K562 (cell line): Measurements from ENCODE around the gene CLSTN2. TPM values are rescaled to one million over a fixed set of nuclear protein-coding genes. Genes with fewer than 3 reads are reported as not detected.

Source experiments
- ATAC-seq: fragments of 200-7000 bp; cut with Tn5 transposase; 3 replicates; pipeline ENCODE4 v1.9.1; 2020; ENCODE audit warnings: moderate library complexity
- BruUV-seq: library from RNA; stranded (reverse); fragments of 400-500 nt; replicated peaks from 2 replicates; lab custom pipeline; 2021; lab: Mats Ljungman, UMichigan
- CTCF ChIA-PET: fragments of 300-600 bp; formaldehyde crosslinking; extraction: SDS; loops from one replicate; lab custom pipeline; 2021; ENCODE audit warnings: low intra/inter-chr PET ratio; lab: Yijun Ruan, JAX
- POLR2A ChIA-PET: fragments of 300-600, 350-650 bp; sonication (Branson Sonifier 250); formaldehyde crosslinking; extraction: SDS; loops from one replicate; lab custom pipeline; 2021; ENCODE audit warnings: antibody characterized with exemption, inconsistent platforms; lab: Yijun Ruan, JAX
- DNase-seq, 4 experiments: peaks; one replicate each; pipeline versions ENCODE4 v3.0.0 to v3.0.0-alpha.2; 2011 to 2018; ENCODE audit warnings: low spot score in 3 of 4, mixed read lengths in 3 of 4; ENCODE audit errors: extremely low read depth in 1 of 4
- FAIRE-seq: peaks from 2 replicates; lab custom pipeline; 2011; peaks lifted over from hg19 to GRCh38; lab: Jason Lieb, UNC
- H2AFZ ChIP-seq: 2 replicates; pipeline ENCODE4 v1.6.0; 2011; ENCODE audit warnings: low read depth, low read length, control low read depth, inconsistent platforms
- H3K27ac ChIP-seq: fragments of 200-600 bp; 3 replicates; pipeline ENCODE4 v1.8.0; 2011; ENCODE audit warnings: low read depth, mild to moderate bottlenecking, control low read depth, inconsistent platforms, low read length, moderate library complexity, mixed read lengths; ENCODE audit errors: extremely low read depth
- H3K27me3 ChIP-seq, 2 experiments: fragments of 300-600 bp in 1 of 2; 2 replicates in 1 of 2; 3 replicates in 1 of 2; pipeline versions ENCODE4 v1.6.0 to v1.8.0; 2011; ENCODE audit warnings: inconsistent platforms in 2 of 2, low read length in 2 of 2, mild to moderate bottlenecking in 1 of 2, mixed read lengths in 1 of 2, moderate library complexity in 1 of 2; ENCODE audit not compliant: control insufficient read depth in 2 of 2, insufficient read depth in 2 of 2
- H3K36me3 ChIP-seq: fragments of 300-600 bp; 3 replicates; pipeline ENCODE4 v1.8.0; 2011; ENCODE audit warnings: mild to moderate bottlenecking, low read length, inconsistent platforms; ENCODE audit not compliant: control insufficient read depth, insufficient read depth
- H3K4me1 ChIP-seq, 2 experiments: fragments of 200-600 bp in 1 of 2; replicated peaks in 1 of 2; 2 replicates in 1 of 2; 3 replicates in 1 of 2; pipeline versions ENCODE4 v1.5.1 to v1.8.0; 2011; ENCODE audit warnings: inconsistent platforms in 2 of 2, low read length in 2 of 2, mild to moderate bottlenecking in 1 of 2, mixed read lengths in 1 of 2, moderate library complexity in 1 of 2; ENCODE audit not compliant: control insufficient read depth in 2 of 2, insufficient read depth in 2 of 2
- H3K4me2 ChIP-seq: 2 replicates; pipeline ENCODE4 v1.6.1; 2011; ENCODE audit warnings: low read length, control low read depth, inconsistent platforms, mixed read lengths; ENCODE audit not compliant: insufficient read depth
- H3K4me3 ChIP-seq: fragments of 200-600 bp; sonication (generic), shearing (Covaris generic); 2 replicates; pipeline ENCODE4 v1.5.1; 2016; ENCODE audit warnings: control low read depth, inconsistent platforms
- H3K79me2 ChIP-seq: fragments of 200-600 bp; 3 replicates; pipeline ENCODE4 v1.8.0; 2011; ENCODE audit warnings: low read length, inconsistent platforms; ENCODE audit not compliant: control insufficient read depth, insufficient read depth
- H3K9ac ChIP-seq, 2 experiments: 2 replicates each; pipeline versions ENCODE4 v1.6.0 to v1.6.1; 2011; ENCODE audit warnings: low read depth in 2 of 2, low read length in 2 of 2, control low read depth in 1 of 2, inconsistent platforms in 1 of 2, mild to moderate bottlenecking in 1 of 2, mixed read lengths in 1 of 2; ENCODE audit not compliant: insufficient read depth in 1 of 2
- H3K9me1 ChIP-seq: one replicate; pipeline ENCODE4 v1.6.0; 2011; ENCODE audit warnings: inconsistent platforms, mild to moderate bottlenecking, low read length, moderate library complexity; ENCODE audit not compliant: control insufficient read depth, insufficient read depth
- H3K9me3 ChIP-seq: replicated peaks from 2 replicates; pipeline ENCODE4 v1.5.1; 2011; ENCODE audit warnings: low read depth, low read length, inconsistent platforms; ENCODE audit not compliant: control insufficient read depth, insufficient read depth
- H4K20me1 ChIP-seq: replicated peaks from 2 replicates; pipeline ENCODE4 v1.6.1; 2011; ENCODE audit warnings: low read length, inconsistent platforms, mixed read lengths; ENCODE audit not compliant: control insufficient read depth, insufficient read depth
- CAMTA2 ChIP-seq: fragments of 250-450 bp; sonication (Bioruptor Pico); conservative IDR thresholded peaks from 2 replicates; pipeline ENCODE4 v1.5.1; 2022
- ESRRB ChIP-seq: fragments of 250-450 bp; sonication (Bioruptor Pico); IDR thresholded peaks from 2 replicates; pipeline ENCODE4 v1.5.0; 2020; ENCODE audit warnings: mild to moderate bottlenecking, moderate library complexity, borderline replicate concordance
- NFIX ChIP-seq: fragments of 250-450 bp; sonication (Bioruptor Pico); IDR thresholded peaks from 2 replicates; pipeline ENCODE4 v1.4.0; 2020; ENCODE audit warnings: low read depth, mild to moderate bottlenecking, moderate library complexity
- POLR2AphosphoS5 ChIP-seq: IDR thresholded peaks from 2 replicates; pipeline ENCODE4 v1.6.1; 2011; ENCODE audit warnings: mild to moderate bottlenecking, low read depth, low read length, moderate library complexity; ENCODE audit not compliant: control insufficient read depth, insufficient read depth
- POLR2G ChIP-seq: fragments of 200-400 bp; formaldehyde crosslinking; IDR thresholded peaks from 2 replicates; pipeline ENCODE4 v1.6.1; 2017; ENCODE audit warnings: low read depth, mild to moderate bottlenecking, antibody characterized with exemption, low read length, moderate library complexity
- POLR3G ChIP-seq: IDR thresholded peaks from 2 replicates; pipeline ENCODE4 v1.6.1; 2011; ENCODE audit not compliant: insufficient read length, insufficient replicate concordance; ENCODE audit errors: extremely low read depth
- SMAD4 ChIP-seq: fragments of 250-450 bp; sonication (Bioruptor Pico); conservative IDR thresholded peaks from 2 replicates; pipeline ENCODE4 v1.8.0; 2021; ENCODE audit warnings: inconsistent platforms, mild to moderate bottlenecking, moderate library complexity
- STAG1 ChIP-seq: sonication (generic); formaldehyde crosslinking; IDR thresholded peaks from 2 replicates; pipeline ENCODE4 v1.5.0; 2020; ENCODE audit warnings: missing genetic modification reagents, borderline replicate concordance
- ZNF23 ChIP-seq: fragments of 250-450 bp; sonication (Bioruptor Pico); IDR thresholded peaks from 2 replicates; pipeline ENCODE4 v1.4.0; 2020; ENCODE audit warnings: mild to moderate bottlenecking
- WGBS: fragments of 100-300 bp; shearing (Covaris generic); methylation state at CpG from one replicate; pipeline ENCODE4 v1.1.6; 2016; ENCODE audit warnings: low coverage, mixed read lengths; ENCODE audit not compliant: insufficient coverage; ENCODE audit errors: missing lambda C conversion rate; 5-methylcytosine and 5-hydroxymethylcytosine counted together
- in situ Hi-C: fragments of 300-500 bp; cut with MboI; formaldehyde crosslinking; loops from 4 replicates; pipeline ENCODE4 v1.15.0; 2018; ENCODE audit warnings: inconsistent platforms, mixed read lengths
- intact Hi-C: fragments of 100-400 bp; cut with micrococcal nuclease; formaldehyde crosslinking; loops from 2 replicates; pipeline ENCODE4 v1.14.2; 2022
- polyA plus RNA-seq, 8 experiments: library from polyadenylated mRNA; depleted of rRNA in 4 of 8; stranded (reverse) in 5 of 8; unstranded in 3 of 8; fragments of >200 nt; fragmentation: Nextera tagmentation in 2 of 8; fragmentation: Illumina TruSeq in 1 of 8; extraction: Ambion mirVana in 2 of 8; extraction: Trizol in 1 of 8; gene quantifications; 2 replicates each; pipeline versions ENCODE4 v1.2.1 to v1.2.3, GENCODE V29; 2011 to 2014; ENCODE audit warnings: inconsistent platforms in 1 of 8, missing spikeins in 1 of 8
- total RNA-seq, 7 experiments: library from RNA; depleted of rRNA in 6 of 7; stranded (reverse); fragments of >200 nt in 6 of 7; fragmentation: Illumina TruSeq in 2 of 7; extraction: Trizol in 2 of 7; gene quantifications; 2 replicates each; pipeline versions ENCODE4 v1.2.1 to v1.2.3, GENCODE V29; 2011 to 2021; ENCODE audit warnings: low replicate concordance in 1 of 7
- TF ChIP-seq, protein P1 (sequence below): fragments of 450-650 bp; IDR thresholded peaks from 2 replicates; pipeline ENCODE4 v1.6.1; 2016; ENCODE audit warnings: low read depth, mild to moderate bottlenecking, moderate library complexity
- TF ChIP-seq, protein P2 (sequence below): fragments of 450-650 bp; IDR thresholded peaks from 2 replicates; pipeline ENCODE4 v1.6.1; 2016; ENCODE audit warnings: missing biosample characterization, missing genetic modification characterization
- TF ChIP-seq, protein P3 (sequence below): fragments of 450-650 bp; formaldehyde crosslinking; IDR thresholded peaks from 2 replicates; pipeline ENCODE4 v1.4.0; 2020; ENCODE audit warnings: mild to moderate bottlenecking, moderate library complexity
- TF ChIP-seq, protein P4 (sequence below), 2 experiments: fragments of 200-800 bp in 1 of 2; sonication (Bioruptor generic) in 1 of 2; sonication (generic) in 1 of 2; formaldehyde crosslinking in 1 of 2; IDR thresholded peaks in 1 of 2; conservative IDR thresholded peaks in 1 of 2; 2 replicates each; pipeline versions ENCODE4 v1.5.0 to v1.6.1; 2016 to 2020; ENCODE audit warnings: missing compliant biosample characterization in 1 of 2, missing genetic modification characterization in 1 of 2, missing genetic modification reagents in 1 of 2
- TF ChIP-seq, protein P5 (sequence below): sonication (generic); formaldehyde crosslinking; IDR thresholded peaks from 2 replicates; pipeline ENCODE4 v1.8.0; 2022; ENCODE audit warnings: missing genetic modification reagents, mild to moderate bottlenecking, borderline replicate concordance
- TF ChIP-seq, protein P6 (sequence below): fragments of 450-650 bp; formaldehyde crosslinking; IDR thresholded peaks from 2 replicates; pipeline ENCODE4 v1.4.0; 2022; ENCODE audit warnings: missing genetic modification characterization

The CLSTN2 gene
- total and polyA plus RNA-seq, 9 of the 15 experiments (the other 6 are each of a cell fraction or from before 2014, with no cell fraction given) = 0.02 to 0.04 (median 0.04) TPM; not detected in 6

DNA sequence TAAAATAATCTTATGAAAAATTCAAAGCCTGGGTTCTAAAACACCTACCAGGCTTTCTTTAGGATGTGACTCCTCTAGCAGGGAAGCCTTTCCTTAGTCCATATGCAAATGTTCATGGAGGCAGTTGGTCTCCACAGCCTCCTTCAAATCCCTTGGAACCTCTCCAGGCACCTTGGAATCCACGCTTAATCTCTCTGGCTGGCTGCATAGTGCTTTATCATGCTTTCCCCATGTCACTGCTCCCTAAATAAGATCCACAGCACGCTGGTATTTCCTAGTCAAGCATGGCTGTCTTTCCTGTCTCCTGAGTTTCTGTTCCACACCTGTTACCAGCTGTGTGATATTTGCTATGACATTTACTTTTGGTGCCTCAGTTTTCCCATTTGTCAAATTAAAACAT, 71.3 kb downstream of the CLSTN2 start:
- H3K79me2 ChIP-seq = no peaks in the 10 kb centered on the region
- no peak for FAIRE-seq
- H2AFZ ChIP-seq = no peak overlapping the region
- ATAC-seq = no peak
- 0% methylated on average over 2 of the region's 2 CpGs for WGBS
- no peaks in the 10 kb centered on the region for H3K9me1 ChIP-seq
- CTCF ChIA-PET = interaction anchor here (0.6 kb wide), 1 partner anchor 91 kb away, joined by 5 read pairs; no protein-coding TSS in a partner anchor
- DNase-seq = no peak
- H4K20me1 ChIP-seq = no peaks in the 10 kb centered on the region
- H3K36me3 ChIP-seq = no peaks in the 10 kb centered on the region
- no peak overlapping the region for H3K9ac ChIP-seq
- H3K4me1 ChIP-seq = no peaks in the 10 kb centered on the region
- H3K4me2 ChIP-seq = no peak overlapping the region
- POLR2A ChIA-PET = no interaction called here
- no peak overlapping the region for H3K27ac ChIP-seq
- H3K4me3 ChIP-seq = no peak overlapping the region
- in situ Hi-C loops = no loop called here
- H3K27me3 ChIP-seq = peaks cover 0 to 6% of the 10 kb centered on the region in 2 experiments; a peak in 1 of 5 replicates
- intact Hi-C loops = no loop called here
- BruUV-seq = no TSS peak
- H3K9me3 ChIP-seq = no peaks in the 10 kb centered on the region
- TF ChIP-seq POLR2AphosphoS5 (no peak), ZNF23 (CRISPR knock-in tag) (no peak), CAMTA2 (no peak), ESRRB (CRISPR knock-in tag) (no peak), SMAD4 (CRISPR knock-in tag) (no peak), NFIX (CRISPR knock-in tag) (no peak), STAG1 (CRISPR knock-in tag) (no peak), POLR2G (no peak), POLR3G (no peak)
- TF ChIP-seq, protein P1, sequence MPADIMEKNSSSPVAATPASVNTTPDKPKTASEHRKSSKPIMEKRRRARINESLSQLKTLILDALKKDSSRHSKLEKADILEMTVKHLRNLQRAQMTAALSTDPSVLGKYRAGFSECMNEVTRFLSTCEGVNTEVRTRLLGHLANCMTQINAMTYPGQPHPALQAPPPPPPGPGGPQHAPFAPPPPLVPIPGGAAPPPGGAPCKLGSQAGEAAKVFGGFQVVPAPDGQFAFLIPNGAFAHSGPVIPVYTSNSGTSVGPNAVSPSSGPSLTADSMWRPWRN = no peak
- TF ChIP-seq, protein P2, sequence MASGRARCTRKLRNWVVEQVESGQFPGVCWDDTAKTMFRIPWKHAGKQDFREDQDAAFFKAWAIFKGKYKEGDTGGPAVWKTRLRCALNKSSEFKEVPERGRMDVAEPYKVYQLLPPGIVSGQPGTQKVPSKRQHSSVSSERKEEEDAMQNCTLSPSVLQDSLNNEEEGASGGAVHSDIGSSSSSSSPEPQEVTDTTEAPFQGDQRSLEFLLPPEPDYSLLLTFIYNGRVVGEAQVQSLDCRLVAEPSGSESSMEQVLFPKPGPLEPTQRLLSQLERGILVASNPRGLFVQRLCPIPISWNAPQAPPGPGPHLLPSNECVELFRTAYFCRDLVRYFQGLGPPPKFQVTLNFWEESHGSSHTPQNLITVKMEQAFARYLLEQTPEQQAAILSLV (tag) = no peak
- TF ChIP-seq, protein P3, sequence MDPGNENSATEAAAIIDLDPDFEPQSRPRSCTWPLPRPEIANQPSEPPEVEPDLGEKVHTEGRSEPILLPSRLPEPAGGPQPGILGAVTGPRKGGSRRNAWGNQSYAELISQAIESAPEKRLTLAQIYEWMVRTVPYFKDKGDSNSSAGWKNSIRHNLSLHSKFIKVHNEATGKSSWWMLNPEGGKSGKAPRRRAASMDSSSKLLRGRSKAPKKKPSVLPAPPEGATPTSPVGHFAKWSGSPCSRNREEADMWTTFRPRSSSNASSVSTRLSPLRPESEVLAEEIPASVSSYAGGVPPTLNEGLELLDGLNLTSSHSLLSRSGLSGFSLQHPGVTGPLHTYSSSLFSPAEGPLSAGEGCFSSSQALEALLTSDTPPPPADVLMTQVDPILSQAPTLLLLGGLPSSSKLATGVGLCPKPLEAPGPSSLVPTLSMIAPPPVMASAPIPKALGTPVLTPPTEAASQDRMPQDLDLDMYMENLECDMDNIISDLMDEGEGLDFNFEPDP (CRISPR knock-in tag) = no peak
- TF ChIP-seq, protein P4, sequence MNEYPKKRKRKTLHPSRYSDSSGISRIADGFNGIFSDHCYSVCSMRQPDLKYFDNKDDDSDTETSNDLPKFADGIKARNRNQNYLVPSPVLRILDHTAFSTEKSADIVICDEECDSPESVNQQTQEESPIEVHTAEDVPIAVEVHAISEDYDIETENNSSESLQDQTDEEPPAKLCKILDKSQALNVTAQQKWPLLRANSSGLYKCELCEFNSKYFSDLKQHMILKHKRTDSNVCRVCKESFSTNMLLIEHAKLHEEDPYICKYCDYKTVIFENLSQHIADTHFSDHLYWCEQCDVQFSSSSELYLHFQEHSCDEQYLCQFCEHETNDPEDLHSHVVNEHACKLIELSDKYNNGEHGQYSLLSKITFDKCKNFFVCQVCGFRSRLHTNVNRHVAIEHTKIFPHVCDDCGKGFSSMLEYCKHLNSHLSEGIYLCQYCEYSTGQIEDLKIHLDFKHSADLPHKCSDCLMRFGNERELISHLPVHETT (CRISPR knock-in tag; conservative IDR thresholded peaks at IDR 0.05 in 1 of 2, IDR thresholded peaks at IDR 0.05 in 1 of 2) = no peak
- TF ChIP-seq, protein P5, sequence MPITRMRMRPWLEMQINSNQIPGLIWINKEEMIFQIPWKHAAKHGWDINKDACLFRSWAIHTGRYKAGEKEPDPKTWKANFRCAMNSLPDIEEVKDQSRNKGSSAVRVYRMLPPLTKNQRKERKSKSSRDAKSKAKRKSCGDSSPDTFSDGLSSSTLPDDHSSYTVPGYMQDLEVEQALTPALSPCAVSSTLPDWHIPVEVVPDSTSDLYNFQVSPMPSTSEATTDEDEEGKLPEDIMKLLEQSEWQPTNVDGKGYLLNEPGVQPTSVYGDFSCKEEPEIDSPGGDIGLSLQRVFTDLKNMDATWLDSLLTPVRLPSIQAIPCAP = no peak
- TF ChIP-seq, protein P6, sequence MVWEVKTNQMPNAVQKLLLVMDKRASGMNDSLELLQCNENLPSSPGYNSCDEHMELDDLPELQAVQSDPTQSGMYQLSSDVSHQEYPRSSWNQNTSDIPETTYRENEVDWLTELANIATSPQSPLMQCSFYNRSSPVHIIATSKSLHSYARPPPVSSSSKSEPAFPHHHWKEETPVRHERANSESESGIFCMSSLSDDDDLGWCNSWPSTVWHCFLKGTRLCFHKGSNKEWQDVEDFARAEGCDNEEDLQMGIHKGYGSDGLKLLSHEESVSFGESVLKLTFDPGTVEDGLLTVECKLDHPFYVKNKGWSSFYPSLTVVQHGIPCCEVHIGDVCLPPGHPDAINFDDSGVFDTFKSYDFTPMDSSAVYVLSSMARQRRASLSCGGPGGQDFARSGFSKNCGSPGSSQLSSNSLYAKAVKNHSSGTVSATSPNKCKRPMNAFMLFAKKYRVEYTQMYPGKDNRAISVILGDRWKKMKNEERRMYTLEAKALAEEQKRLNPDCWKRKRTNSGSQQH (CRISPR knock-in tag) = no peak
